Epidermal melanocyte (primary cell): ENCODE data around the gene MCAT.
A peak's percentile ranks its signal among the peaks of the same experiment; 100 is the strongest.
"Not testable (repeated sequence)": the region's sequence is repeated elsewhere in the genome, so short reads cannot be mapped to it uniquely, and the experiment has no call there.

ENCODE experiments used
- DNase-seq: peaks from one replicate; pipeline ENCODE4 v3.0.0; 2011; ENCODE audit warnings: low spot score; ENCODE audit not compliant: insufficient read length

Gene MCAT

GRCh38 chr22:43153899-43154298 lies 10.7 kb upstream of the MCAT start:
- DNase-seq: no peak

DNA sequence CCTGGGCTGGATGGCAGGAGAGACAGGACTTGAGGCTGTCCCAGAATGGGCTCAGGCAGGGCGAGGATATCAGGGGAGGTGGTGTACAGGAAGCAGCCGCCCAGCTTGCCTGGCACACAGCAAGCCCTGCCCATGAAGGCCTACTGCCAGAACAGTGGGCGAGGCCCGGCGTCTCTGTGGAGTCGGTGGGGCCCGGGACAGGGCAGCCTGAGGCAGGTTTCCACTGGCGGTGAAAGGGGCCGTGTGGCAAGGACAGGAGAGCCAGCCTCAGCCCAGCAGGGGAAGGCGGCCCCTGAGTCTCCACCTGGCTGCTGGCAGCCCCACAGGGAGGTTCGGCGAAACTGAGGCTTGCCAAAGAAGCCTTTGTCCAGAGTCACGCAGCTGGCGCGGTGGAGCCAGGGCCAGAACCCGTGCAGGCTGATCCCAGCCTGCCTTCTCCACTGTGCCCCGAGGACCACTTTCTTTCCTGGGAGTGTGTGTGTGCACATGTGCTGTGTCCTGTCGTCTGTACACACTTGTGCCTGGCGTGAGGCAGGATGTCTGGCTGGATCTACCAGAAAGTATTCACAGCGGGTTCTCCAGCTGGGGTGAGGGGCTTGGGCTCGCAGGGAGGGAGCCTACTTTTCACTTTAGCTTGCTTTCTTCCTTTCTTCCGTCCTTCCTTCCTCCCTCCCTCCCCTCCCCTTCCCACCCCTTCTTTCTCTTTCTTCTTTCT lies 9.3 kb upstream of the MCAT start:
- peak; percentile 62 for DNase-seq

- DNase-seq: no peak
Observed at GRCh38 chr22:43152003-43152356, 8.8 kb upstream of the MCAT start.

- peak; percentile 78 for DNase-seq
Observed at GRCh38 chr22:43151251-43152002, 8.2 kb upstream of the MCAT start, which contains the start of gene TSPO. Gene TSPO, plus strand, starts transcription at chr22:43151559. Its CDS starts 7,680 bp downstream, at chr22:43159239.

DNA sequence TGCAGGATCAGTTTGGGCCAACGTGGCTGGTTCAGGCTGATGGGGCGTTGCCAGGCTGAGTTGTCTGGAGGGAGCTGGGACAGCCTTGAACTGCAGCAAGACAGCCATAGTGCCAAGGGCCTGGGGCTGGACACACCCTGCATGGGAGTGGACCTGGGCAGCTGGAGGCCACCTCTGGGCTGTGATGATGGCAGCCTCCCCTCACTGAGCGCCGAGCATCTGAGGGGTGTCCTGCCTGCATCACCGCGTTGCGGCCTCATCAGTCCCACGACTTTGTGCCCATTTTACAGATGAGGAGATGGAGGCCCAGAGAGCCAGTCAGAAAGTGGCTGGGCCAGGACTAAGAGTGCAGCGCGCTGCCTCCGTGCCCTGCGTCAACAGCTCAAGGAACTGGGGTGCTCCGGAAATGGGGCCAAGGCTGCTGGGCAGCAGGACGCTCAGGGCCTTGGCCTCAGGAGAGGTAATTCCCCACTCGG lies 7.6 kb upstream of the MCAT start:
- DNase-seq: no peak

- no peak for DNase-seq
Observed at GRCh38 chr22:43148581-43148980, 5.4 kb upstream of the MCAT start.

- DNase-seq: no peak
Observed at GRCh38 chr22:43147821-43148220, 4.6 kb upstream of the MCAT start.

- DNase-seq: not testable (repeated sequence)
Observed at GRCh38 chr22:43146332-43146731, 3.1 kb upstream of the MCAT start.

- not testable (repeated sequence) for DNase-seq
Observed at GRCh38 chr22:43145371-43145770, 2.2 kb upstream of the MCAT start.

DNA sequence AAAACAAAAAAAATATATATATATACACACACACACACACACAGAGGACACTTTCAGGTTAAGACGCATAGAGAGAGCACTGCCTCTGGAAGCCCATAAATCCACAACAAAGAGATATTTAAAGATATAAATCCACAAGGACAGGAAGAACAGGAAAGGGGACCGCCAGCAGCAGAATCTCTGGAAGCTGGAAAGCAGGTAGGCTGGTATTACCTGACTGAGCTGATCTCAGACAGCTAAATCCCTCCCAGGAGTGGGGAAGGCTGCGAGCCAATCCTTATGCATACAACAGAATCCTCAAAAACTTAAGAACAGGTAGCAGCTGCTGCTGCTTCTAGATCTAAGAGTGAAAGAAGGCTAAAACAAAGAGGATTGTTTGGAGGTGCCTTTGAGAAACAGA lies 1.8 kb upstream of the MCAT start:
- no peak for DNase-seq

GRCh38 chr22:43136801-43137200 lies 6.4 kb downstream of the MCAT start:
- DNase-seq: no peak

GRCh38 chr22:43136255-43136654 lies 6.9 kb downstream of the MCAT start:
- DNase-seq: peak; percentile 62

DNA sequence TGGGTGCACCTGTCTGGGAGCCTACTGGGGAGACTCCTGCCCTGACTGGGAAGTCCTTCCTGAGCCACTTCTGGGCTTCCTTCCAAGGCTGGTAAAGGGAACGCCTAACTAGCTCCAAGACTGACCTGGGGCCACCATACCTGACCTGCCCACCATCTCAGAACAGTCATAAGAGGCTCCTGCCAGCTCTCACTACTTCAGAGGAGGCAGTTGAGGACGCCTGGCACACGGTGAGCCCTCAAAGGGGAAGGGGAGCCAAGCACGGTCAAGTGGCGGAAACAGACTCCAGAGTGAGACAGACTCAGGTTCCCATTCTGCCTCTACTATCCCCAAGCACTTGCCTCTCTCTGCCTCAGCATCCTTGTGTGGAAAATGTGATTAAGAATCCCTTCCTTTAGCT lies 7.6 kb downstream of the MCAT start:
- DNase-seq: no peak

- no peak for DNase-seq
Observed at GRCh38 chr22:43134553-43134952, 8.6 kb downstream of the MCAT start.

GRCh38 chr22:43133401-43133800 lies 9.8 kb downstream of the MCAT start:
- DNase-seq: peak; percentile 73

- no peak for DNase-seq
Observed at GRCh38 chr22:43131773-43132501, 11.3 kb downstream of the MCAT start.

DNA sequence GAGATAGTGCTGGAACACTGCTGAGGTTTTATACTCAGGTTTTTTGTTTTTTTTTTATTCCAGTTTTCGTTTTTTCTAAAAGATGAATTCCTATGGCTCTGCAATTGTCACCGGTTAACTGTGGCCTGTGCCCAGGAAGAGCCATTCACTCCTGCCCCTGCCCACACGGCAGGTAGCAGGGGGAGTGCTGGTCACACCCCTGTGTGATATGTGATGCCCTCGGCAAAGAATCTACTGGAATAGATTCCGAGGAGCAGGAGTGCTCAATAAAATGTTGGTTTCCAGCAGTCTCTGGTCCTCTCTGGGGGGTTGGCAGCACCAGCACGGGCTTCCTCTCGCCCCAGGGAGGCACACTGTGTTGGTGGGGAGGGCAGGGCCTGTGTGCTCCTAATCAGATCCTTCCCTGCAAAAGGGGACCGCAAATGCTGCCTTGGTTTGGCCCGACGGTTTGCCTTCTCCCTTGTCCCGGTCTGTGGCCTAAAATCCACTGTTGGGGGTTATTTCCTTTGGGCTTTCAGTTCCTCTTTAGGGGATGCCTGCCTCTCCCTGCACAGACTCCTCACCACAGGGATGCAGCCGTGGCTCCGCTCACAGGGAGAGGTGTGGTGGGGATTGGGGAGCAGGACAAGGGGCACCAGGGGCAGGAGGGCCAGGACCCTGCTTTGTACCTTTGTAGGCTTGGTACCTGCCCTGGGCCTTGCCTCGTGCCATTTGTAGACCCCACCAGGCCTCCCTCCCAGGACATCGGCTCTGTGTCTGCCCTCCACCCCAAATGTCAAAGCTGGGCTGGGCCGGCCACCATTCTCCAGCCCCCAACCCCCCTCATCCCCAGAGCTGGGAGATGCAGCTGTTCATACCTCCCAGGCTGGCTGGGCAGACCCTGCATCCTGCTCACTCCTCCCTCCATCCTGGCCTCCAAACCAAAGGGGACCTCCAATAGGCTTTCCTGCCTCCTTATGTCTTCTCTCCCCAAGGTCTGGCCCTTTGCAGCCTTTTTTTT lies 13.5 kb downstream of the MCAT start:
- DNase-seq: no peak

- no peak for DNase-seq
Observed at GRCh38 chr22:43128928-43129424, 14.2 kb downstream of the MCAT start.

- DNase-seq: no peak
Observed at GRCh38 chr22:43128116-43128515, 15.1 kb downstream of the MCAT start.

GRCh38 chr22:43127166-43127908 lies 15.9 kb downstream of the MCAT start:
- no peak for DNase-seq
